Heart right ventricle (tissue), 16 donors: Measurements from ENCODE around the gene DHX32. TPM values are rescaled to one million over a fixed set of nuclear protein-coding genes. Genes with fewer than 3 reads are reported as not detected.
A peak's percentile ranks its signal among the peaks of the same experiment; 100 is the strongest.

Source experiments
- ATAC-seq, 8 donors: fragments of 200-7000 bp; cut with Tn5 transposase; one replicate each; pipeline ENCODE4 v1.9.1; 2020; ENCODE audit warnings: mild to moderate bottlenecking in 8 of 8, moderate library complexity in 8 of 8, moderate number of reproducible peaks in 1 of 8
- DNase-seq, 2 donors: peaks; one replicate each; pipeline ENCODE4 v3.0.0-alpha.2; 2020
- H3K27ac ChIP-seq, 10 donors: fragments of 200-600 bp; sonication (generic) in 2 of 10; one replicate each; pipeline versions ENCODE4 v1.5.0 to v1.8.0; 2020 to 2022; ENCODE audit warnings: mild to moderate bottlenecking in 3 of 10
- H3K27me3 ChIP-seq, 7 donors: fragments of 200-600 bp; one replicate each; pipeline ENCODE4 v1.8.0; 2021 to 2022; ENCODE audit warnings: mild to moderate bottlenecking in 2 of 7
- H3K36me3 ChIP-seq, 9 donors: fragments of 200-600 bp; sonication (generic) in 1 of 9; one replicate each; pipeline versions ENCODE4 v1.5.0 to v1.8.0; 2020 to 2022; ENCODE audit warnings: mild to moderate bottlenecking in 2 of 9
- H3K4me1 ChIP-seq, 9 donors: fragments of 200-600 bp; sonication (generic) in 1 of 9; one replicate each; pipeline versions ENCODE4 v1.5.0 to v1.8.0; 2020 to 2022; ENCODE audit warnings: mild to moderate bottlenecking in 4 of 9
- H3K4me3 ChIP-seq, 10 donors: fragments of 200-600 bp; sonication (generic) in 2 of 10; one replicate each; pipeline versions ENCODE4 v1.5.0 to v1.8.0; 2020 to 2022; ENCODE audit warnings: mild to moderate bottlenecking in 7 of 10, moderate library complexity in 2 of 10
- H3K9me3 ChIP-seq, 11 donors: fragments of 200-600 bp in 10 of 11; sonication (generic) in 2 of 11; one replicate each; pipeline versions ENCODE4 v1.5.0 to v1.8.0; 2013 to 2022; ENCODE audit warnings: mild to moderate bottlenecking in 2 of 11, control low read depth in 1 of 11, moderate library complexity in 1 of 11
- CTCF ChIP-seq, 9 donors: fragments of 200-600 bp; sonication (generic) in 2 of 9; IDR thresholded peaks; one replicate each; pipeline versions ENCODE4 v1.5.0 to v1.8.0; 2021 to 2022; ENCODE audit warnings: antibody characterized with exemption in 9 of 9, mild to moderate bottlenecking in 5 of 9, moderate library complexity in 1 of 9
- WGBS, 2 donors: extraction: QIAGEN DNeasy Blood & Tissue Kit; methylation state at CpG; one replicate each; pipeline ENCODE4 v1.1.7; 2013; ENCODE audit warnings: inconsistent platforms in 1 of 2; 5-methylcytosine and 5-hydroxymethylcytosine counted together
- intact Hi-C, 10 donors: fragments of 100-400 bp; cut with DNase I; formaldehyde crosslinking; loops; one replicate each; pipeline versions ENCODE4 v1.11.1 to v1.14.2; 2022
- polyA plus RNA-seq, 2 donors: library from polyadenylated mRNA; stranded (reverse); fragments of 200-250 nt; gene quantifications; one replicate each; pipeline ENCODE4 v1.2.3, GENCODE V29; 2013
- total RNA-seq, 10 donors: library from RNA; stranded (reverse); fragmentation: NEBNext Ultra II Directional in 3 of 10; extraction: Animal tissue kit (Norgen Biotek cat#: 25700) in 3 of 10; gene quantifications; one replicate each; pipeline versions ENCODE4 v1.2.1 to v1.2.4, GENCODE V29; 2021 to 2023
- donor health status: Arrhythmogenic right ventricular cardiomyopathy.
- donor health status: ischemic (EF 13 %, LVEDD 7.1; RV severe dilation, severe dysfunction).
- donor health status: healthy with polysubstance abuse.
- donor health status: DM: no; HTN: yes; CAD: no.
- donor health status: DM: no; HTN: no; CAD: no.
- donor health status: ischemic (EF 25% LVEDD 6.9; RV normal size, moderate dysfunction).
- donor health status: ischemic (EF 25% LVEDD 5.7; RV mildly dilated, moderate dysfunction).
- donor health status: healthy.
- donor health status: DM: yes; HTN: yes; CAD: no.
- donor health status: Ischemic cardiomyopathy.
- donor health status: ischemic (EF 35%, LVEDD 5.7; RV mildly dilated, moderate dysfunction).
- donor health status: nonischemic (EF 11% LVEDD 7.7; RV severe dilation, severe dysfunction).
- donor health status: DM: yes; HTN: yes; CAD: no.
- donor health status: PGD.
- donor health status: ischemic (EF 29% LVEDD 5.4; RV normal size, mild dysfunction).
- donor health status: nonischemic (EF 23%, LVEDD 6.1; RV moderate dilation, normal function).

The DHX32 gene
- total and polyA plus RNA-seq, 12 donors = 15.8 to 81.7 (median 48.0) TPM

GRCh38 chr10:125827133-125827532 is 54.0 kb downstream of the DHX32 start:
- intact Hi-C loops = loop anchor here in 3 of 10 donors (10.0 kb wide), 1 partner anchor 102 kb away; no protein-coding TSS in a partner anchor
- TF ChIP-seq CTCF (IDR thresholded peaks at IDR 0.05) = no peak
- H3K27ac ChIP-seq = no peak overlapping the region
- DNase-seq (no peak), ATAC-seq (no peak)
- no peaks in the 10 kb centered on the region for H3K9me3 ChIP-seq
- peaks cover 10 to 32% (median 24%) of the 10 kb centered on the region in 9 donors for H3K4me1 ChIP-seq
- WGBS, 2 donors = 87 to 93% methylated on average over 2 of the region's 2 CpGs
- no peak overlapping the region for H3K4me3 ChIP-seq
- H3K36me3 ChIP-seq = peaks cover 0 to 76% (median 51%) of the 10 kb centered on the region in 9 donors
- no peaks in the 10 kb centered on the region for H3K27me3 ChIP-seq

- no peak for ATAC-seq
- Histone ChIP-seq H3K4me3 (peak overlapping the region in 8 of 10 donors; percentile 76 to 99 (median 93)), H3K27me3 (no peaks in the 10 kb centered on the region), H3K27ac (no peak overlapping the region), H3K9me3 (no peaks in the 10 kb centered on the region), H3K36me3 (peaks cover 0 to 52% (median 29%) of the 10 kb centered on the region in 9 donors), H3K4me1 (peaks cover 15 to 47% (median 32%) of the 10 kb centered on the region in 9 donors)
- intact Hi-C loops = loop anchor here in 4 of 10 donors (5.0 to 10.0 kb wide), 3 partner anchors 100 to 657 kb away; no protein-coding TSS in a partner anchor
- 71 to 85% methylated on average over 1 of the region's 1 CpG for WGBS, 2 donors
- no peak for DNase-seq
- TF ChIP-seq CTCF (IDR thresholded peaks at IDR 0.05) = no peak
These were observed 56.4 kb downstream of the DHX32 start for GRCh38 chr10:125824736-125825135.

GRCh38 chr10:125823663-125824251 is 57.3 kb downstream of the DHX32 start:
- H3K4me1 ChIP-seq = peaks cover 15 to 47% (median 32%) of the 10 kb centered on the region in 9 donors
- H3K27ac ChIP-seq = peak overlapping the region; percentile 80 to 99 (median 91)
- H3K4me3 ChIP-seq = peak overlapping the region; percentile 76 to 100 (median 93)
- H3K9me3 ChIP-seq = no peaks in the 10 kb centered on the region
- no peaks in the 10 kb centered on the region for H3K27me3 ChIP-seq
- no peak for TF ChIP-seq CTCF (IDR thresholded peaks at IDR 0.05)
- no peak for DNase-seq
- peaks cover 0 to 42% (median 22%) of the 10 kb centered on the region in 9 donors for H3K36me3 ChIP-seq
- ATAC-seq = peak in 4 of 8 donors; percentile 3 to 23 (median 10)
- 0 to 1% methylated on average over 20 of the region's 20 CpGs for WGBS, 2 donors
- intact Hi-C loops = loop anchor here in 4 of 10 donors (5.0 to 10.0 kb wide), 3 partner anchors 99 to 656 kb away; no protein-coding TSS in a partner anchor

GRCh38 chr10:125822878-125823662 is 58.0 kb downstream of the DHX32 start, which contains the start of the genes BCCIP and UROS:
Gene BCCIP (plus strand): TSS chr10:125823546. CDS start chr10:125823558, 12 bp downstream.
Gene UROS (minus strand): TSS chr10:125823258. CDS start chr10:125816499, 6,759 bp downstream.
- peak in 1 of 9 donors; percentile 9 for TF ChIP-seq CTCF (IDR thresholded peaks at IDR 0.05)
- Histone ChIP-seq H3K4me1 (peaks cover 15 to 47% (median 32%) of the 10 kb centered on the region in 9 donors), H3K27me3 (no peaks in the 10 kb centered on the region), H3K27ac (peak within 1 kb of the TSS; percentile 80 to 99 (median 91)), H3K4me3 (peak within 1 kb of the TSS; percentile 76 to 100 (median 93)), H3K9me3 (no peaks in the 10 kb centered on the region), H3K36me3 (peaks cover 0 to 35% (median 16%) of the 10 kb centered on the region in 9 donors)
- 1% methylated on average over 73 to 74 of the region's 74 CpGs for whole genome bisulfite sequencing, 2 donors
- ATAC-seq = peak; percentile 93 to 98 (median 96)
- peak; percentile 92 for DNase-seq
- intact Hi-C loops = loop anchor here in 4 of 10 donors (5.0 to 10.0 kb wide), 3 partner anchors 98 to 656 kb away; no protein-coding TSS in a partner anchor
